Lower lobe of right lung (tissue), 2 donors: ENCODE data around the gene PDE11A. TPM values are rescaled to one million over a fixed set of nuclear protein-coding genes. Genes with fewer than 3 reads are reported as not detected.

Experiments
- ATAC-seq, 2 donors: fragments of 200-7000 bp; cut with Tn5 transposase; one replicate each; pipeline ENCODE4 v1.9.1; 2020 to 2022; ENCODE audit warnings: mild to moderate bottlenecking in 2 of 2, moderate library complexity in 2 of 2
- DNase-seq: peaks from one replicate; pipeline ENCODE4 v3.0.0-alpha.2; 2020
- H3K27ac ChIP-seq: fragments of 200-600 bp; one replicate; pipeline ENCODE4 v1.8.0; 2022
- H3K27me3 ChIP-seq: fragments of 200-600 bp; one replicate; pipeline ENCODE4 v1.8.0; 2022; ENCODE audit warnings: low read depth
- H3K36me3 ChIP-seq: fragments of 200-600 bp; one replicate; pipeline ENCODE4 v1.8.0; 2022; ENCODE audit warnings: mild to moderate bottlenecking
- H3K4me1 ChIP-seq: fragments of 200-600 bp; one replicate; pipeline ENCODE4 v1.8.0; 2022
- H3K4me3 ChIP-seq: fragments of 200-600 bp; one replicate; pipeline ENCODE4 v1.8.0; 2022; ENCODE audit warnings: mild to moderate bottlenecking
- H3K9me3 ChIP-seq: fragments of 200-600 bp; one replicate; pipeline ENCODE4 v1.8.0; 2022
- intact Hi-C: fragments of 100-400 bp; cut with DNase I; formaldehyde crosslinking; loops from one replicate; pipeline ENCODE4 v1.11.0; 2022
- total RNA-seq: library from RNA; stranded (reverse); fragmentation: NEBNext Ultra II Directional; extraction: Animal tissue kit (Norgen Biotek cat#: 25700); gene quantifications from one replicate; pipeline ENCODE4 v1.2.1, GENCODE V29; 2021
- TF ChIP-seq, protein P1 (sequence below): fragments of 200-600 bp; IDR thresholded peaks from one replicate; pipeline ENCODE4 v1.8.0; 2022; ENCODE audit warnings: antibody characterized with exemption, mild to moderate bottlenecking
- donor health status: DM: no; HTN: yes; CAD: no; lungs with severe emphysema.

The PDE11A gene
- total RNA-seq, 1 donor from 2014 or later = 0.27 TPM

GRCh38 chr2:177740700-177741099, 331.9 kb downstream of the PDE11A start:
- ATAC-seq = no peak
- intact Hi-C loops = no loop called here
- Histone ChIP-seq H3K4me3 (no peak overlapping the region), H3K9me3 (no peaks in the 10 kb centered on the region), H3K27me3 (no peaks in the 10 kb centered on the region), H3K36me3 (no peaks in the 10 kb centered on the region), H3K4me1 (no peaks in the 10 kb centered on the region), H3K27ac (no peak overlapping the region)
- TF ChIP-seq, protein P1, sequence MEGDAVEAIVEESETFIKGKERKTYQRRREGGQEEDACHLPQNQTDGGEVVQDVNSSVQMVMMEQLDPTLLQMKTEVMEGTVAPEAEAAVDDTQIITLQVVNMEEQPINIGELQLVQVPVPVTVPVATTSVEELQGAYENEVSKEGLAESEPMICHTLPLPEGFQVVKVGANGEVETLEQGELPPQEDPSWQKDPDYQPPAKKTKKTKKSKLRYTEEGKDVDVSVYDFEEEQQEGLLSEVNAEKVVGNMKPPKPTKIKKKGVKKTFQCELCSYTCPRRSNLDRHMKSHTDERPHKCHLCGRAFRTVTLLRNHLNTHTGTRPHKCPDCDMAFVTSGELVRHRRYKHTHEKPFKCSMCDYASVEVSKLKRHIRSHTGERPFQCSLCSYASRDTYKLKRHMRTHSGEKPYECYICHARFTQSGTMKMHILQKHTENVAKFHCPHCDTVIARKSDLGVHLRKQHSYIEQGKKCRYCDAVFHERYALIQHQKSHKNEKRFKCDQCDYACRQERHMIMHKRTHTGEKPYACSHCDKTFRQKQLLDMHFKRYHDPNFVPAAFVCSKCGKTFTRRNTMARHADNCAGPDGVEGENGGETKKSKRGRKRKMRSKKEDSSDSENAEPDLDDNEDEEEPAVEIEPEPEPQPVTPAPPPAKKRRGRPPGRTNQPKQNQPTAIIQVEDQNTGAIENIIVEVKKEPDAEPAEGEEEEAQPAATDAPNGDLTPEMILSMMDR = no peak
- no peak for DNase-seq

DNA sequence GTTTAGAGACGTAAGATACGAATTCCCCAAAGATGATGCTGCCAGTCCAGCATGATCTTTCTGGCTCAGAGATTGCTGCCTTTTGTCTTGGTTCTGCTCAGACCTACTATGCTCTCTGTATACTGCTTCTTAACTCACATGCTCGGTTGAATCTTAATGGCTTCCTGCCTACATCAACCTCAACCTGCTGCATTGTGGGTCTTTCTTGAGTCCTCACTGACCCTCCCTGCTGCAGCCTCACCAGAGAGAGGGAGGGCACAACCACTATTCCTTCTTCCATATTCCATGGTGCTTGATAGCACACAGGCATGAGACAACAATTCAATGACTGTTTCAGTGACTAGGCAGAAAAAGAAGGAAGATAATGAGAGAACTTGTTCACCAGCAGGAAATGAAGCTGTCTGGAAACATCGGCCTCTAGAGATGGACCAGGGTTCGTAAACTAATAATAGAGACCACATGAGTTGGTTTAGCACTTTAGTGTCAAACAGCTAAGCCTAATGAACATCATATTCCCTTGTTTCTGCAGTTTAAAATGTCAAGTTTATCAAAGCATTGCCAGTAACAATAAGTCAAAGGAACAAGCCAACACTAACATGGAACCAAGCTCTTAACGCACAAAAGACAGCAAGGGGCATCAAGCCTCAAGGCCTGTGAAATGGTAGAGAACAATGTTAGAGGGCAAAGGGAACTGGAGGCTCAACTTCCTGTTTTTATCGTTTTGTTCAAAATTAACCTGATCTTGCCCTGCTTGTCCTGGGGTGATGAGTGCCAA, 333.9 kb downstream of the PDE11A start:
- Histone ChIP-seq H3K9me3 (no peaks in the 10 kb centered on the region), H3K27ac (no peak overlapping the region), H3K4me3 (no peak overlapping the region), H3K36me3 (no peaks in the 10 kb centered on the region), H3K27me3 (no peaks in the 10 kb centered on the region), H3K4me1 (no peaks in the 10 kb centered on the region)
- TF ChIP-seq, protein P1 = no peak
- DNase-seq (no peak), ATAC-seq (no peak)
- intact Hi-C loops = no loop called here

DNA sequence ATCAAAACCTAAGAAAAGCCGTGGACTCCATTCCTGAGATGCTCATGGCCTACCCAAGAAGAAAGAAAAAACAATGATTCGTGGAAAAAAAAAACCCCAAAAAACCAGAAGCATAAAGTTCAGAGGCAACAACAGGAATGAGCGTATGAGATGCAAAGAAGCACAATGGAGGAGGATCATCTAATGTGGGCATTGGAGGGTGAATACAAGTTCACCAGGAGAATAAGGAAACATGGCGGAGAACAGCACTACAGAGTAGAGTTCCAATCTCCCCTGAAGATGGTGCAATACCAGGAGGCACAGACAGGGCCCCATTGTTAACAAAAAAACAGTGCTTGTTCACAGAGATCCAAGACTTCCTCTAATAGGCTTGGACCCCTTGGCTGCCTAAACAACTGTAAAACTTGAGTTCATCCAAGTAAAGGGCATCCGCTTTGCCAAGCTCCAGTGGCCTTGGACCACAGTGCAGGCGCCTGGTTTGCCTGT, 337.2 kb downstream of the PDE11A start:
- Histone ChIP-seq H3K36me3 (no peaks in the 10 kb centered on the region), H3K27ac (no peak overlapping the region), H3K27me3 (no peaks in the 10 kb centered on the region), H3K4me3 (no peak overlapping the region), H3K4me1 (no peaks in the 10 kb centered on the region), H3K9me3 (no peaks in the 10 kb centered on the region)
- intact Hi-C loops = no loop called here
- DNase-seq = no peak
- ATAC-seq = no peak
- TF ChIP-seq, protein P1 = no peak

GRCh38 chr2:177733322-177733855, 339.2 kb downstream of the PDE11A start:
- Histone ChIP-seq H3K36me3 (no peaks in the 10 kb centered on the region), H3K4me3 (no peak overlapping the region), H3K27me3 (no peaks in the 10 kb centered on the region), H3K27ac (no peak overlapping the region), H3K4me1 (no peaks in the 10 kb centered on the region), H3K9me3 (no peaks in the 10 kb centered on the region)
- no peak for DNase-seq
- intact Hi-C loops = no loop called here
- TF ChIP-seq, protein P1 = no peak
- no peak for ATAC-seq

GRCh38 chr2:177731384-177731783, 341.2 kb downstream of the PDE11A start:
- Histone ChIP-seq H3K36me3 (no peaks in the 10 kb centered on the region), H3K4me1 (no peaks in the 10 kb centered on the region), H3K4me3 (no peak overlapping the region), H3K9me3 (no peaks in the 10 kb centered on the region), H3K27me3 (no peaks in the 10 kb centered on the region), H3K27ac (no peak overlapping the region)
- intact Hi-C loops = no loop called here
- ATAC-seq = no peak
- DNase-seq = no peak
- TF ChIP-seq, protein P1 = no peak
